ENCODE results near the gene KCNMA1. TPM values are rescaled to one million over a fixed set of nuclear protein-coding genes. Genes with fewer than 3 reads are reported as not detected.

Gene KCNMA1
- total and polyA plus RNA-seq, 9 of the 15 experiments (the other 6 are each of a cell fraction or from before 2014, with no cell fraction given) = 0.01 to 0.95 (median 0.15) TPM; not detected in 4

- no peak for TF ChIP-seq PATZ1 (CRISPR knock-in tag; IDR thresholded peaks at IDR 0.05; ENCODE audit: borderline replicate concordance)
- TF ChIP-seq POLR3A (IDR thresholded peaks at IDR 0.05; ENCODE audit: borderline replicate concordance, extremely low read depth, insufficient read depth, insufficient read length) = no peak
- TF ChIP-seq BDP1 (IDR thresholded peaks at IDR 0.05; ENCODE audit: insufficient read depth, insufficient read length) = no peak
- no peak for TF ChIP-seq NEUROD1 (IDR thresholded peaks at IDR 0.05; ENCODE audit: borderline replicate concordance, low read depth, low read length, partially characterized antibody)
- TF ChIP-seq ZNF79 (CRISPR knock-in tag; IDR thresholded peaks at IDR 0.05; ENCODE audit: low read depth) = no peak
- no peak for TF ChIP-seq TOE1 (IDR thresholded peaks at IDR 0.05; ENCODE audit: borderline replicate concordance)
- TF ChIP-seq TOE1 (CRISPR knock-in tag; IDR thresholded peaks at IDR 0.05; ENCODE audit: borderline replicate concordance, low read depth) = no peak
- no peak for TF ChIP-seq RNF2 (IDR thresholded peaks at IDR 0.05)
- no peak for TF ChIP-seq KDM4B (IDR thresholded peaks at IDR 0.05; ENCODE audit: borderline replicate concordance in 2 of 2, low read depth in 1 of 2)
- no peak for TF ChIP-seq NR0B1 (IDR thresholded peaks at IDR 0.05; ENCODE audit: partially characterized antibody)
- TF ChIP-seq ZNF699 (CRISPR knock-in tag; IDR thresholded peaks at IDR 0.05; ENCODE audit: insufficient replicate concordance) = no peak
- TF ChIP-seq SAFB (IDR thresholded peaks at IDR 0.05; ENCODE audit: borderline replicate concordance, low read depth, low read length) = no peak
- TF ChIP-seq NFXL1 (CRISPR knock-in tag; IDR thresholded peaks at IDR 0.05) = no peak
- TF ChIP-seq PCBP1 (IDR thresholded peaks at IDR 0.05; ENCODE audit: low read depth, low read length, poor library complexity, severe bottlenecking) = no peak
- no peak for TF ChIP-seq TEAD1 (CRISPR knock-in tag; IDR thresholded peaks at IDR 0.05)
- no peak for TF ChIP-seq SMAD4 (CRISPR knock-in tag; conservative IDR thresholded peaks at IDR 0.05)
- no peak for TF ChIP-seq LARP7 (IDR thresholded peaks at IDR 0.05)
Observed at GRCh38 chr10:77120666-77121376, 516.8 kb downstream of the KCNMA1 start (continued).
